ENCODE measurements around the gene SLC10A7.

SLC10A7 gene

DNA sequence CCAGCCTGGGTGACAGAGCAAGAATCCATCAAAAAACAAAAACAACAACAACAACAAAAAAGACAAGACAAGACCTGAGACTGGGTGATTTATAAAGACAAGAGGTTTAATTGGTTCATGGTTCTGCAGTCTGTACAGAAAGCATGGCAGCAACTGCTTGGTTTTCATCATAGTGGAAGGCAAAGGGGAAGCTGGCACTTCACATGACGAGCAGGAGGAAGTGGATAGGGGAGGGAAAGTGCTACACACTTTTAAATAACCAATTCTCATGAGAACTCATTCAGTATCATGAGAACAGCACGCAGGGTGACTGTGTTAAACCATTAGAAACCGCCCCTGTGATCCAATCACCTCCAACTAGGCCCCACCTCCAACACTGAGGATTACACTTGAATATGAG is 28.4 kb upstream of the SLC10A7 start:
- TF ChIP-seq CTCF (IDR thresholded peaks at IDR 0.05; ENCODE audit: insufficient read depth, low read length, poor library complexity, severe bottlenecking) (no peak), EZH2phosphoT487 (conservative IDR thresholded peaks at IDR 0.05; ENCODE audit: low read length) (no peak)

DNA sequence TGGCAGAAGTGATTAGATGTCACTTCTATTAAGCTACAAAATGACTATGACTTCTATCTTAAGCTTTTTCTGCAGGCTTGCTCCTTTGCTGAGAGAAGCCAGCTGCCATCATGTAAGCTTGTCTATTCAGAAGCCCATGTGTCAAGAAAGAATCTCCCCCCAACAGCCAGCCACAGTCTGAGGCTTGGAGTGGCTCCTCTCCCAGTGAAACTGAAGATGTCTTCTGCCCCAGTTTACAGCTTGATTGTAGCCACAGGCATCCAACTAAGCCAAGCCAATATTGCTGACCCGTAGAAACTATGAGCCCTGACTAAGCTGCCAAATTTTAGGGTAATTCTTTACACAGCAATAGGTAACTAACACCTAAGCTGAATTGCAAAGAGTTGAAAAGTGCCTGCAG is 26.7 kb upstream of the SLC10A7 start:
- Histone ChIP-seq H3K9ac (ENCODE audit: low read length) (no peak overlapping the region), H2AFZ (ENCODE audit: low read depth, low read length, severe bottlenecking) (no peak overlapping the region), H3K36me3 (ENCODE audit: low read length) (no peaks in the 10 kb centered on the region), H3F3A (ENCODE audit: insufficient read depth) (no peaks in the 10 kb centered on the region), H3K79me2 (ENCODE audit: insufficient read depth, low read length) (no peaks in the 10 kb centered on the region), H3K27me3 (ENCODE audit: low read length) (no peaks in the 10 kb centered on the region), H3K9me2 (replicated peaks; ENCODE audit: insufficient read depth, low read length) (no peaks in the 10 kb centered on the region), H4K20me1 (ENCODE audit: low read depth, low read length) (no peaks in the 10 kb centered on the region), H3K4me2 (ENCODE audit: low read depth, low read length, poor library complexity, severe bottlenecking) (no peak overlapping the region), H3K27ac (ENCODE audit: low read depth, low read length) (no peak overlapping the region), H3K9me3 (ENCODE audit: insufficient read depth, low read length) (no peaks in the 10 kb centered on the region), H3K4me3 (ENCODE audit: insufficient read depth, low read length, poor library complexity, severe bottlenecking) (no peak overlapping the region)
- TF ChIP-seq EZH2phosphoT487 (conservative IDR thresholded peaks at IDR 0.05; ENCODE audit: low read length), result no peak
- TF ChIP-seq CTCF (IDR thresholded peaks at IDR 0.05; ENCODE audit: insufficient read depth, low read length, poor library complexity, severe bottlenecking), result no peak

More for the DNA sequence above, 28.4 kb upstream of the SLC10A7 start:
- Histone ChIP-seq H4K20me1 (ENCODE audit: low read depth, low read length) (no peaks in the 10 kb centered on the region), H3K9ac (ENCODE audit: low read length) (no peak overlapping the region), H3K27ac (ENCODE audit: low read depth, low read length) (no peak overlapping the region), H3K4me3 (ENCODE audit: insufficient read depth, low read length, poor library complexity, severe bottlenecking) (no peak overlapping the region), H3K36me3 (ENCODE audit: low read length) (no peaks in the 10 kb centered on the region), H3K79me2 (ENCODE audit: insufficient read depth, low read length) (no peaks in the 10 kb centered on the region), H3F3A (ENCODE audit: insufficient read depth) (no peaks in the 10 kb centered on the region), H3K9me2 (replicated peaks; ENCODE audit: insufficient read depth, low read length) (no peaks in the 10 kb centered on the region), H3K9me3 (ENCODE audit: insufficient read depth, low read length) (no peaks in the 10 kb centered on the region), H2AFZ (ENCODE audit: low read depth, low read length, severe bottlenecking) (no peak overlapping the region), H3K27me3 (ENCODE audit: low read length) (no peaks in the 10 kb centered on the region), H3K4me2 (ENCODE audit: low read depth, low read length, poor library complexity, severe bottlenecking) (no peak overlapping the region)

DNA sequence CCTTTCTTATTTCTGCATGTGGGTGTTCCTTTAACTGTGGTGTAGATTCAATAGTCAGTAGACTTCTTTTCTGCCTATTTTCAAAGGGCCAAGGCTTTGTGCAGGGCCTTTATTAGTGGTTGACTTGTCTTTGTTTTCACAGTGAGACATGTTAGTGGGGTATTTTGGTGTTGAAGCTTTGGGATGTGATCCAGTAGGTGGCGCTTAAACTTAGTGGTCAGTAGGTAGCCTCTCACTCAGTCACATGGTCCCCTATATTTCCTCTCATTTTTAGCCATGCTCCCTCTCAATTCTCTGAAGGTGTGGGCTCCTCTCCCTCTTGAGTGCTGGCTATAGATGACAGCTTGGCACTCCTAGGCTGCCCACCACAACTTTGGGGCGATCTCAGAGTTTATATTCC is 23.4 kb upstream of the SLC10A7 start:
- Histone ChIP-seq H3K36me3 (ENCODE audit: low read length) (no peaks in the 10 kb centered on the region), H3K27ac (ENCODE audit: low read depth, low read length) (no peak overlapping the region), H3K9me3 (ENCODE audit: insufficient read depth, low read length) (no peaks in the 10 kb centered on the region), H3K4me3 (ENCODE audit: insufficient read depth, low read length, poor library complexity, severe bottlenecking) (no peak overlapping the region), H3K4me2 (ENCODE audit: low read depth, low read length, poor library complexity, severe bottlenecking) (no peak overlapping the region), H3F3A (ENCODE audit: insufficient read depth) (no peaks in the 10 kb centered on the region), H3K9me2 (replicated peaks; ENCODE audit: insufficient read depth, low read length) (no peaks in the 10 kb centered on the region), H3K27me3 (ENCODE audit: low read length) (no peaks in the 10 kb centered on the region), H3K79me2 (ENCODE audit: insufficient read depth, low read length) (no peaks in the 10 kb centered on the region), H4K20me1 (ENCODE audit: low read depth, low read length) (no peaks in the 10 kb centered on the region), H3K9ac (ENCODE audit: low read length) (no peak overlapping the region), H2AFZ (ENCODE audit: low read depth, low read length, severe bottlenecking) (no peak overlapping the region)
- TF ChIP-seq CTCF (IDR thresholded peaks at IDR 0.05; ENCODE audit: insufficient read depth, low read length, poor library complexity, severe bottlenecking), result peak; percentile 42
- no peak for TF ChIP-seq EZH2phosphoT487 (conservative IDR thresholded peaks at IDR 0.05; ENCODE audit: low read length)

Data from SU-DHL-6 (cell line).